ENCODE data around the gene EML5. TPM values are rescaled to one million over a fixed set of nuclear protein-coding genes. Genes with fewer than 3 reads are reported as not detected.
A peak's percentile ranks its signal among the peaks of the same experiment; 100 is the strongest.

The EML5 gene
- total RNA-seq, 1 experiment from 2014 or later = 1.8 TPM

- ChIA-PET RAD21 (ENCODE audit: low non-redundant PET in 1 of 2, low total read pairs in 2 of 2, uncharacterized antibody in 2 of 2, unreplicated experiment in 2 of 2) (no interaction called here), CTCF (interaction anchor here (1.6 kb wide), 1 partner anchor 21 kb away, joined by 4 read pairs; no protein-coding TSS in a partner anchor), POLR2A (no interaction called here)
- Histone ChIP-seq H3K9me2 (ENCODE audit: insufficient read depth) (no peaks in the 10 kb centered on the region), H3K27me3 (ENCODE audit: insufficient read depth, low read length) (no peaks in the 10 kb centered on the region), H3K9ac (ENCODE audit: low read length) (no peak overlapping the region), H4K20me1 (ENCODE audit: insufficient read depth) (no peaks in the 10 kb centered on the region; the same call in 1 of the 2 replicates), H3K4me3 (replicated peaks in 1 of 2; ENCODE audit: low read depth in 1 of 2, low read length in 2 of 2) (no peak overlapping the region), H3K9me3 (ENCODE audit: control insufficient read depth in 1 of 2, insufficient read depth in 1 of 2, low read depth in 1 of 2, low read length in 2 of 2) (no peaks in the 10 kb centered on the region), H3K4me2 (ENCODE audit: low read length) (no peak overlapping the region), H3K27ac (ENCODE audit: low read depth, low read length) (no peak overlapping the region), H2AFZ (ENCODE audit: low read depth, low read length, poor library complexity, severe bottlenecking) (no peak overlapping the region), H3K36me3 (ENCODE audit: control insufficient read depth in 1 of 2, insufficient read depth in 2 of 2, low read length in 2 of 2) (no peaks in the 10 kb centered on the region), H3K79me2 (ENCODE audit: insufficient read depth, low read length) (no peaks in the 10 kb centered on the region), H3K4me1 (ENCODE audit: control insufficient read depth in 1 of 2, insufficient read depth in 2 of 2, low read length in 2 of 2) (no peaks in the 10 kb centered on the region)
- peak; percentile 46; the same call in 1 of the 2 replicates for ATAC-seq
- TF ChIP-seq FOSL1 (IDR thresholded peaks at IDR 0.05; ENCODE audit: low read depth) (no peak), RAD21 (IDR thresholded peaks at IDR 0.05; ENCODE audit: low read depth) (peak; percentile 22; the same call in 1 of the 2 replicates), CTCF (IDR thresholded peaks at IDR 0.05 in 2 of 3, conservative IDR thresholded peaks at IDR 0.05 in 1 of 3; ENCODE audit: borderline replicate concordance in 1 of 3, insufficient read depth in 1 of 3, low read depth in 2 of 3, low read length in 2 of 3) (peak in 2 of 3 experiments; percentile 52 to 56; a peak in 4 of 6 replicates)
- DNase-seq (ENCODE audit: low read depth, low spot score) = no peak
- no TSS peak for BruUV-seq (replicated peaks)
- intact Hi-C loops (cut with micrococcal nuclease) = no loop called here
Measured at GRCh38 chr14:88729159-88729558, 63.6 kb downstream of the EML5 start.

- no peaks in the 10 kb centered on the region for H3K27me3 ChIP-seq (ENCODE audit: insufficient read depth, low read length)
- intact Hi-C loops (cut with micrococcal nuclease) = no loop called here
- H4K20me1 ChIP-seq (ENCODE audit: insufficient read depth) = no peaks in the 10 kb centered on the region; the same call in 1 of the 2 replicates
- ATAC-seq = no peak
- no peak overlapping the region for H3K9ac ChIP-seq (ENCODE audit: low read length)
- no peaks in the 10 kb centered on the region for H3K9me2 ChIP-seq (ENCODE audit: insufficient read depth)
- RAD21 ChIA-PET (ENCODE audit: low non-redundant PET in 1 of 2, low total read pairs in 2 of 2, uncharacterized antibody in 2 of 2, unreplicated experiment in 2 of 2) = no interaction called here
- no peak overlapping the region for H3K4me2 ChIP-seq (ENCODE audit: low read length)
- no peak for TF ChIP-seq ELF1 (IDR thresholded peaks at IDR 0.05; ENCODE audit: borderline replicate concordance, low read depth)
- TF ChIP-seq REST (IDR thresholded peaks at IDR 0.05; ENCODE audit: low read depth) = no peak
- no peak for TF ChIP-seq RAD21 (IDR thresholded peaks at IDR 0.05; ENCODE audit: low read depth)
- no peak for TF ChIP-seq POLR2A (IDR thresholded peaks at IDR 0.05; ENCODE audit: borderline replicate concordance, extremely low read depth, insufficient read depth, insufficient read length)
- no peak for TF ChIP-seq SP1 (IDR thresholded peaks at IDR 0.05; ENCODE audit: low read depth)
- TF ChIP-seq EZH2phosphoT487 (IDR thresholded peaks at IDR 0.05; ENCODE audit: borderline replicate concordance) = no peak
- TF ChIP-seq EZH2 (IDR thresholded peaks at IDR 0.05) = no peak
- TF ChIP-seq ZNF274 (IDR thresholded peaks at IDR 0.05; ENCODE audit: low read depth, low read length) = no peak
- TF ChIP-seq TCF7L2 (IDR thresholded peaks at IDR 0.05; ENCODE audit: borderline replicate concordance, extremely low read depth, insufficient read depth, insufficient read length) = no peak
- TF ChIP-seq CEBPB (IDR thresholded peaks at IDR 0.05; ENCODE audit: low read depth) = no peak
- no peak for TF ChIP-seq SRF (IDR thresholded peaks at IDR 0.05; ENCODE audit: low read depth)
- CTCF ChIA-PET = no interaction called here
- no peaks in the 10 kb centered on the region for H3K9me3 ChIP-seq (ENCODE audit: control insufficient read depth in 1 of 2, insufficient read depth in 1 of 2, low read depth in 1 of 2, low read length in 2 of 2)
- BruUV-seq (replicated peaks) = no TSS peak
- no peaks in the 10 kb centered on the region for H3K79me2 ChIP-seq (ENCODE audit: insufficient read depth, low read length)
- no peak overlapping the region for H2AFZ ChIP-seq (ENCODE audit: low read depth, low read length, poor library complexity, severe bottlenecking)
- no peak overlapping the region for H3K27ac ChIP-seq (ENCODE audit: low read depth, low read length)
- H3K4me1 ChIP-seq (ENCODE audit: control insufficient read depth in 1 of 2, insufficient read depth in 2 of 2, low read length in 2 of 2) = no peaks in the 10 kb centered on the region
- POLR2A ChIA-PET = no interaction called here
- no peaks in the 10 kb centered on the region for H3K36me3 ChIP-seq (ENCODE audit: control insufficient read depth in 1 of 2, insufficient read depth in 2 of 2, low read length in 2 of 2)
- DNase-seq (ENCODE audit: low read depth, low spot score) = no peak
- H3K4me3 ChIP-seq (replicated peaks in 1 of 2; ENCODE audit: low read depth in 1 of 2, low read length in 2 of 2) = no peak overlapping the region
Measured at GRCh38 chr14:88727057-88727456, 65.7 kb downstream of the EML5 start.
